RKO (cell line): ENCODE results near the gene ONECUT3.

Source experiments
- DNase-seq: peaks from one replicate; pipeline ENCODE4 v3.0.0-alpha.2; 2016; ENCODE audit warnings: low spot score

The ONECUT3 gene

GRCh38 chr19:1814833-1815604 lies 61.7 kb downstream of the ONECUT3 start:
- DNase-seq: no peak

GRCh38 chr19:1815605-1816529 lies 62.6 kb downstream of the ONECUT3 start:
- DNase-seq: no peak

GRCh38 chr19:1816530-1817298 lies 63.4 kb downstream of the ONECUT3 start:
- DNase-seq: no peak

- DNase-seq: no peak
These were observed 64.4 kb downstream of the ONECUT3 start for GRCh38 chr19:1817553-1818179.

GRCh38 chr19:1818549-1819195 lies 65.4 kb downstream of the ONECUT3 start:
- no peak for DNase-seq

- DNase-seq: no peak
These were observed 66.3 kb downstream of the ONECUT3 start for GRCh38 chr19:1819341-1820255.

- DNase-seq: no peak
These were observed 68.9 kb downstream of the ONECUT3 start for GRCh38 chr19:1822210-1822609.

GRCh38 chr19:1823020-1823419 lies 69.7 kb downstream of the ONECUT3 start:
- DNase-seq: no peak

GRCh38 chr19:1823539-1824251 lies 70.4 kb downstream of the ONECUT3 start:
- DNase-seq: no peak

GRCh38 chr19:1824252-1824622 lies 70.9 kb downstream of the ONECUT3 start:
- no peak for DNase-seq

GRCh38 chr19:1825909-1826556 lies 72.7 kb downstream of the ONECUT3 start:
- peak; percentile 62 for DNase-seq

- no peak for DNase-seq
These were observed 73.5 kb downstream of the ONECUT3 start for GRCh38 chr19:1826557-1827521.

GRCh38 chr19:1827566-1828278 lies 74.4 kb downstream of the ONECUT3 start:
- DNase-seq: no peak

- DNase-seq: no peak
These were observed 75.3 kb downstream of the ONECUT3 start for GRCh38 chr19:1828279-1829238.

GRCh38 chr19:1829958-1830357 lies 76.7 kb downstream of the ONECUT3 start:
- DNase-seq: no peak

- DNase-seq: no peak
These were observed 77.3 kb downstream of the ONECUT3 start for GRCh38 chr19:1830568-1830967.
